T-cell (primary cell): Measurements from ENCODE around the gene THOC2. TPM values are rescaled to one million over a fixed set of nuclear protein-coding genes. Genes with fewer than 3 reads are reported as not detected.

Experiments used
- ATAC-seq, 4 experiments: fragments of 200-7000 bp in 3 of 4; fragments of 150-1000 bp in 1 of 4; cut with Tn5 transposase; replicated peaks in 1 of 4; 1 replicate in 3 of 4; 2 replicates in 1 of 4; pipeline ENCODE4 v1.10.0; 2021; ENCODE audit warnings: moderate library complexity in 3 of 4, mild to moderate bottlenecking in 2 of 4, moderate number of reproducible peaks in 1 of 4
- CTCF ChIA-PET, 2 donors: fragments of 300-600 bp; sonication (Branson Sonifier 250); formaldehyde crosslinking; loops; one replicate each; lab custom pipeline; 2022; ENCODE audit warnings: antibody characterized with exemption in 2 of 2; lab: Charles Lee
- POLR2A ChIA-PET, 2 donors: fragments of 300-600 bp; sonication (Branson Sonifier 250); formaldehyde crosslinking; loops; one replicate each; lab custom pipeline; 2022; ENCODE audit warnings: antibody characterized with exemption in 2 of 2; lab: Charles Lee
- DNase-seq, 35 experiments: peaks; one replicate each; pipeline versions ENCODE4 v3.0.0 to v3.0.0-alpha.2; 2013 to 2023
- H3K27ac ChIP-seq: one replicate; pipeline ENCODE4 v1.5.1; 2013; ENCODE audit warnings: low read length
- H3K27me3 ChIP-seq, 2 experiments: replicated peaks in 1 of 2; 1 replicate in 1 of 2; 2 replicates in 1 of 2; pipeline versions ENCODE4 v1.6.1 to v1.7.0; 2013; ENCODE audit warnings: low read length in 1 of 2, mixed read lengths in 1 of 2; ENCODE audit not compliant: control insufficient read depth in 2 of 2, insufficient read depth in 2 of 2; ENCODE audit errors: extremely low read depth in 1 of 2
- H3K36me3 ChIP-seq, 2 donors: 1 replicate in 1 of 2; 2 replicates in 1 of 2; pipeline versions ENCODE4 v1.6.1 to v1.7.0; 2013; ENCODE audit warnings: low read length in 1 of 2; ENCODE audit not compliant: control insufficient read depth in 2 of 2, insufficient read depth in 1 of 2; ENCODE audit errors: extremely low read depth in 1 of 2
- H3K4me1 ChIP-seq, 2 experiments: 1 replicate in 1 of 2; 2 replicates in 1 of 2; pipeline versions ENCODE4 v1.6.1 to v1.7.0; 2013; ENCODE audit warnings: low read length in 2 of 2, mixed read lengths in 1 of 2; ENCODE audit not compliant: insufficient read depth in 2 of 2, control insufficient read depth in 1 of 2; ENCODE audit errors: extremely low read depth in 1 of 2
- H3K4me3 ChIP-seq, 2 donors: 1 replicate in 1 of 2; 2 replicates in 1 of 2; pipeline versions ENCODE4 v1.5.1 to v1.7.0; 2013; ENCODE audit warnings: mild to moderate bottlenecking in 2 of 2, low read length in 1 of 2, moderate library complexity in 1 of 2; ENCODE audit not compliant: control insufficient read depth in 1 of 2; ENCODE audit errors: extremely low read depth in 1 of 2
- H3K9me3 ChIP-seq: 2 replicates; pipeline ENCODE4 v1.7.0; 2013
- H3K27ac Mint-ChIP-seq, 2 donors: one replicate each; pipeline ENCODE4 v1.8.0; 2020 to 2021; ENCODE audit warnings: mild to moderate bottlenecking in 2 of 2, mixed read lengths in 2 of 2
- H3K27me3 Mint-ChIP-seq, 2 donors: one replicate each; pipeline ENCODE4 v1.8.0; 2021 to 2022; ENCODE audit warnings: mixed read lengths in 2 of 2
- H3K36me3 Mint-ChIP-seq: one replicate; pipeline ENCODE4 v1.8.0; 2021; ENCODE audit warnings: mixed read lengths
- H3K4me1 Mint-ChIP-seq, 3 donors: one replicate each; pipeline ENCODE4 v1.8.0; 2020 to 2022; ENCODE audit warnings: mixed read lengths in 3 of 3, mild to moderate bottlenecking in 1 of 3
- H3K4me3 Mint-ChIP-seq, 3 donors: one replicate each; pipeline ENCODE4 v1.8.0; 2020 to 2022; ENCODE audit warnings: mild to moderate bottlenecking in 3 of 3, mixed read lengths in 3 of 3, moderate library complexity in 3 of 3
- H3K9me3 Mint-ChIP-seq, 3 donors: one replicate each; pipeline ENCODE4 v1.8.0; 2020 to 2022; ENCODE audit warnings: mixed read lengths in 3 of 3
- WGBS: methylation state at CpG from one replicate; pipeline ENCODE4 v1.1.5; 2013; ENCODE audit warnings: missing lambda C conversion rate; ENCODE audit not compliant: insufficient coverage; 5-methylcytosine and 5-hydroxymethylcytosine counted together
- total RNA-seq, 35 experiments: library from RNA in 6 of 35; stranded (reverse) in 6 of 35; fragments of 120-200 nt in 1 of 35; gene quantifications; one replicate each; pipeline versions ENCODE4 v1.2.1 to v1.2.4 and lab custom pipeline; 2013 to 2026

THOC2 gene
- total RNA-seq, 5 donors from 2014 or later (not counting 1 experiment from before 2014, with no cell fraction given), result 75.7 to 102 (median 80.7) TPM

DNA sequence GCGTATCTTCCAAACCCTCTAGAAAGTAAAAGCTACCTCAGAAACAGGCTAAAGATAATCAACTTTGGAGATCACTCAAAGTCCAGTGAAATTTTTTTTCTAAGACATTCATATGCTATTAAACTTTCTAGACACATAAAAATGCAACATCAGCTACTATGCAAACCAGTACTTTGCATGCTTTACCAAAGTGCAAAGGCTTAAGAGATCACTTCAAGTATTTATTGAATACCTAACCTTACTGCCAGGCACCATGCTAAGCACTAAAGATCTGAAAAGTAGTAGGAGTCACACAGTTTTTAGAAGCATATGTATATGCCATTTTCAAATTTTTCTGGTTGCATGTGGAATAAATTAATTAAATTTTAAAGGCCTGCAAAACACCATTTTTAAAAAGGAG, 115.8 kb downstream of the THOC2 start:
- no peaks in the 10 kb centered on the region for H3K27me3 ChIP-seq
- H3K4me1 Mint-ChIP-seq, result no peaks in the 10 kb centered on the region
- POLR2A ChIA-PET, result interaction anchor here (0.7 kb wide), 2 partner anchors 12 to 1581 kb away, joined by 5 to 7 read pairs; no protein-coding TSS in a partner anchor
- no peak overlapping the region for H3K27ac Mint-ChIP-seq
- no peak for DNase-seq
- H3K9me3 ChIP-seq, result no peaks in the 10 kb centered on the region
- no peak overlapping the region for H3K4me3 Mint-ChIP-seq
- WGBS, result no CpG with 5 or more reads among the region's 1 CpG
- no peaks in the 10 kb centered on the region for H3K27me3 Mint-ChIP-seq
- no peak for ATAC-seq
- CTCF ChIA-PET, result interaction anchor here in 1 of 2 donors (0.5 kb wide), 1 partner anchor 770 kb away, joined by 3 read pairs; no protein-coding TSS in a partner anchor
- no peak overlapping the region for H3K4me3 ChIP-seq
- no peak overlapping the region for H3K27ac ChIP-seq
- H3K36me3 Mint-ChIP-seq, result peaks cover 35% of the 10 kb centered on the region
- no peaks in the 10 kb centered on the region for H3K9me3 Mint-ChIP-seq
- peaks cover 0 to 26% of the 10 kb centered on the region in 2 donors for H3K36me3 ChIP-seq
- H3K4me1 ChIP-seq, result no peaks in the 10 kb centered on the region

- no peaks in the 10 kb centered on the region for H3K4me1 Mint-ChIP-seq
- peaks cover 0 to 21% of the 10 kb centered on the region in 2 donors for H3K36me3 ChIP-seq
- DNase-seq, result no peak
- no peaks in the 10 kb centered on the region for H3K4me1 ChIP-seq
- no peaks in the 10 kb centered on the region for H3K9me3 ChIP-seq
- no peaks in the 10 kb centered on the region for H3K27me3 Mint-ChIP-seq
- WGBS, result 100% methylated on average over 1 of the region's 2 CpGs
- H3K4me3 ChIP-seq, result no peak overlapping the region
- ATAC-seq, result no peak
- H3K27me3 ChIP-seq, result no peaks in the 10 kb centered on the region
- peaks cover 28% of the 10 kb centered on the region for H3K36me3 Mint-ChIP-seq
- H3K9me3 Mint-ChIP-seq, result no peaks in the 10 kb centered on the region
- H3K27ac ChIP-seq, result no peak overlapping the region
- ChIA-PET CTCF (no interaction called here), POLR2A (no interaction called here)
- no peak overlapping the region for H3K27ac Mint-ChIP-seq
- no peak overlapping the region for H3K4me3 Mint-ChIP-seq
These were observed 121.9 kb downstream of the THOC2 start for GRCh38 chrX:123610915-123611314.

DNA sequence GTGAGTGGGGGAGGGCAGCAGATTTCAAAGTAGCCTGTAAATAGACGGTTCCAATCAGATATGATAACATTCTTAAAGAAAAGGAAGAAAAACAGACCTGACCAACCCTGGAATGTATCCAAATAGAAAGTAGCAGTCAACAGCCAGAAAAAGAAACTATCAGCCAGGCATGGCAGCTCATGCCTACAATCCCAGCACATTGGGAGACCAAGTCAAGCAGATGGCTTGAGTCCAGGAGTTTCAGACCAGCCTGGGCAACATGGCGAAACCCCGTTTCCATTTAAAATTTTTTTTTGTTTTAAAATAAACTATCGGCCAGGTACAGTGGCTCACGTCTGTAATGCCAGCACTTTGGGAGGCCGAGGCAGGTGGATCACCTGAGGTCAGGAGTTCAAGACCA, 125.0 kb downstream of the THOC2 start:
- Mint-ChIP-seq H3K36me3 (peaks cover 24% of the 10 kb centered on the region), H3K27me3 (no peaks in the 10 kb centered on the region), H3K4me3 (no peak overlapping the region), H3K4me1 (no peaks in the 10 kb centered on the region), H3K9me3 (no peaks in the 10 kb centered on the region), H3K27ac (no peak overlapping the region)
- ATAC-seq (no peak), DNase-seq (no peak)
- no CpG with 5 or more reads among the region's 6 CpGs for WGBS
- H3K27me3 ChIP-seq, result no peaks in the 10 kb centered on the region
- no peak overlapping the region for H3K4me3 ChIP-seq
- ChIA-PET POLR2A (no interaction called here), CTCF (no interaction called here)
- H3K36me3 ChIP-seq, result peaks cover 0 to 26% of the 10 kb centered on the region in 2 donors
- no peak overlapping the region for H3K27ac ChIP-seq
- H3K4me1 ChIP-seq, result no peaks in the 10 kb centered on the region
- H3K9me3 ChIP-seq, result no peaks in the 10 kb centered on the region

GRCh38 chrX:123607270-123607669, 125.6 kb downstream of the THOC2 start:
- peaks cover 26% of the 10 kb centered on the region for H3K36me3 Mint-ChIP-seq
- DNase-seq, result no peak
- Histone ChIP-seq H3K27ac (no peak overlapping the region), H3K27me3 (no peaks in the 10 kb centered on the region), H3K4me3 (no peak overlapping the region), H3K9me3 (no peaks in the 10 kb centered on the region), H3K36me3 (peaks cover 0 to 29% of the 10 kb centered on the region in 2 donors), H3K4me1 (no peaks in the 10 kb centered on the region)
- H3K9me3 Mint-ChIP-seq, result no peaks in the 10 kb centered on the region
- CTCF ChIA-PET, result no interaction called here
- H3K27me3 Mint-ChIP-seq, result no peaks in the 10 kb centered on the region
- no CpG with 5 or more reads among the region's 1 CpG for WGBS
- POLR2A ChIA-PET, result no interaction called here
- no peaks in the 10 kb centered on the region for H3K4me1 Mint-ChIP-seq
- no peak overlapping the region for H3K4me3 Mint-ChIP-seq
- ATAC-seq, result no peak
- H3K27ac Mint-ChIP-seq, result no peak overlapping the region

DNA sequence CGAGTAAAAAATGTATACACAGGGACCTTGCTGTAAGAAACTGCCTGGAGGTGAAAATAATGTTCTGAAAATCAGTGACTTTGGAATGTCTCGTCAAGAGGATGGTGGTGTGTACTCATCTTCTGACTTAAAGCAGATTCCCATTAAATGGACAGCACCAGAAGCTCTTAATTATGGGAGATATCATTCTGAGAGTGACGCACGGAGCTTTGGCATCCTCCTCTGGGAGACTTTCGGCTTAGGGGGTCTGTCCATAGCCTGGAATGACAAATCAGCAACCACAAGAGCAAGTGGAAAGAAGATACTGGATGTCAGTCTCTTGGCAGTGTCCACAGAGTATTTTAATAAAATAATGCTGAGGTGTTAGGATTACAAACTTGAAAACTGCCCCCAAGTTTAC, 129.4 kb downstream of the THOC2 start:
- H3K9me3 ChIP-seq, result no peaks in the 10 kb centered on the region
- no peak overlapping the region for H3K4me3 ChIP-seq
- H3K4me1 ChIP-seq, result no peaks in the 10 kb centered on the region
- POLR2A ChIA-PET, result no interaction called here
- DNase-seq (no peak), ATAC-seq (no peak)
- CTCF ChIA-PET, result no interaction called here
- Mint-ChIP-seq H3K4me3 (no peak overlapping the region), H3K36me3 (peaks cover 24% of the 10 kb centered on the region), H3K27ac (no peak overlapping the region), H3K9me3 (no peaks in the 10 kb centered on the region), H3K4me1 (no peaks in the 10 kb centered on the region), H3K27me3 (no peaks in the 10 kb centered on the region)
- 100% methylated on average over 1 of the region's 5 CpGs for whole genome bisulfite sequencing
- no peak overlapping the region for H3K27ac ChIP-seq
- H3K27me3 ChIP-seq, result no peaks in the 10 kb centered on the region
- H3K36me3 ChIP-seq, result peaks cover 0 to 21% of the 10 kb centered on the region in 2 donors

- H3K36me3 ChIP-seq, result peaks cover 0 to 18% of the 10 kb centered on the region in 2 donors
- no peak for ATAC-seq
- no peaks in the 10 kb centered on the region for H3K9me3 ChIP-seq
- WGBS, result no CpG with 5 or more reads among the region's 3 CpGs
- no peak overlapping the region for H3K4me3 ChIP-seq
- H3K36me3 Mint-ChIP-seq, result peaks cover 24% of the 10 kb centered on the region
- H3K27ac ChIP-seq, result no peak overlapping the region
- ChIA-PET POLR2A (no interaction called here), CTCF (no interaction called here)
- no peak overlapping the region for H3K4me3 Mint-ChIP-seq
- H3K4me1 Mint-ChIP-seq, result no peaks in the 10 kb centered on the region
- no peaks in the 10 kb centered on the region for H3K9me3 Mint-ChIP-seq
- no peaks in the 10 kb centered on the region for H3K4me1 ChIP-seq
- no peak for DNase-seq
- no peak overlapping the region for H3K27ac Mint-ChIP-seq
- no peaks in the 10 kb centered on the region for H3K27me3 Mint-ChIP-seq
- H3K27me3 ChIP-seq, result no peaks in the 10 kb centered on the region
These were observed 131.4 kb downstream of the THOC2 start for GRCh38 chrX:123601437-123601836.

GRCh38 chrX:123600181-123600580, 132.7 kb downstream of the THOC2 start:
- Histone ChIP-seq H3K36me3 (peaks cover 0 to 13% of the 10 kb centered on the region in 2 donors), H3K27ac (no peak overlapping the region), H3K27me3 (no peaks in the 10 kb centered on the region), H3K9me3 (no peaks in the 10 kb centered on the region), H3K4me3 (no peak overlapping the region), H3K4me1 (no peaks in the 10 kb centered on the region)
- DNase-seq (no peak), ATAC-seq (no peak)
- CTCF ChIA-PET, result no interaction called here
- POLR2A ChIA-PET, result no interaction called here
- no peaks in the 10 kb centered on the region for H3K4me1 Mint-ChIP-seq
- no peaks in the 10 kb centered on the region for H3K27me3 Mint-ChIP-seq
- no peak overlapping the region for H3K27ac Mint-ChIP-seq
- no peak overlapping the region for H3K4me3 Mint-ChIP-seq
- peaks cover 21% of the 10 kb centered on the region for H3K36me3 Mint-ChIP-seq
- H3K9me3 Mint-ChIP-seq, result no peaks in the 10 kb centered on the region
- no CpG with 5 or more reads among the region's 2 CpGs for WGBS
